Neural cell (in vitro differentiated cells): Measurements from ENCODE around the gene PLCB1.

Source experiments
- MXI1 ChIP-seq: fragments of 450-650 bp; conservative IDR thresholded peaks from 2 replicates; pipeline ENCODE4 v1.6.1; 2014; ENCODE audit warnings: antibody characterized with exemption, mild to moderate bottlenecking; ENCODE audit not compliant: poor library complexity, severe bottlenecking
- TAF1 ChIP-seq: IDR thresholded peaks from 2 replicates; pipeline ENCODE4 v1.6.1; 2012; ENCODE audit warnings: low read depth
- TF ChIP-seq, protein P1 (sequence below): fragments of 450-650 bp; IDR thresholded peaks from 2 replicates; pipeline ENCODE4 v1.5.1; 2014; ENCODE audit warnings: antibody characterized with exemption, mild to moderate bottlenecking, moderate library complexity; ENCODE audit not compliant: poor library complexity, severe bottlenecking

DNA sequence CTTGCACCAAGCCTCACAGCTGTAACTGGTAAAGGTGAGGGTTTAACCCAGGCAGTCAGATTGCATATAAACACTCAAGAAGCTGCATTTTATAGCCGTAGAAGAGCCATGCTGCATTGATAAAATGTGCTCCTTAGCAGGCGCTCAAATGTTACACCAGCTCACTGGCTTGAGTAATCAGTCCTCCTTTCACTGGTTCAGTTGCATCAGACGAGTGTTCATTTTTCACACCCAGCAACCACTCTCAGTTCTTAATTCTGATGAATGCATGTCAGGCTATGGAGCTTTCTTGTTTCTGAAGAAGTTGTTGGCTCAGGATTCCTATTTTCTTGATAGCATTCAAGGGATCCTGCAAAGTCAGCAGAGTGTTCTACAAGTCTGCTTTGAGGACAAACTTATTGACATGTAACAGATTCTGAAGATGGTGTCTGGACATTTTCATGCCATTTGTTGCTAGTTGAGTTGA lies 198.3 kb downstream of the PLCB1 start:
- TF ChIP-seq MXI1 (no peak), TAF1 (no peak)
- TF ChIP-seq, protein P1, sequence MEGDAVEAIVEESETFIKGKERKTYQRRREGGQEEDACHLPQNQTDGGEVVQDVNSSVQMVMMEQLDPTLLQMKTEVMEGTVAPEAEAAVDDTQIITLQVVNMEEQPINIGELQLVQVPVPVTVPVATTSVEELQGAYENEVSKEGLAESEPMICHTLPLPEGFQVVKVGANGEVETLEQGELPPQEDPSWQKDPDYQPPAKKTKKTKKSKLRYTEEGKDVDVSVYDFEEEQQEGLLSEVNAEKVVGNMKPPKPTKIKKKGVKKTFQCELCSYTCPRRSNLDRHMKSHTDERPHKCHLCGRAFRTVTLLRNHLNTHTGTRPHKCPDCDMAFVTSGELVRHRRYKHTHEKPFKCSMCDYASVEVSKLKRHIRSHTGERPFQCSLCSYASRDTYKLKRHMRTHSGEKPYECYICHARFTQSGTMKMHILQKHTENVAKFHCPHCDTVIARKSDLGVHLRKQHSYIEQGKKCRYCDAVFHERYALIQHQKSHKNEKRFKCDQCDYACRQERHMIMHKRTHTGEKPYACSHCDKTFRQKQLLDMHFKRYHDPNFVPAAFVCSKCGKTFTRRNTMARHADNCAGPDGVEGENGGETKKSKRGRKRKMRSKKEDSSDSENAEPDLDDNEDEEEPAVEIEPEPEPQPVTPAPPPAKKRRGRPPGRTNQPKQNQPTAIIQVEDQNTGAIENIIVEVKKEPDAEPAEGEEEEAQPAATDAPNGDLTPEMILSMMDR, result no peak
